K562 (cell line): Measurements from ENCODE around the gene OR52R1. TPM values are rescaled to one million over a fixed set of nuclear protein-coding genes. Genes with fewer than 3 reads are reported as not detected.

Experiments used
- ATAC-seq: fragments of 200-7000 bp; cut with Tn5 transposase; 3 replicates; pipeline ENCODE4 v1.9.1; 2020; ENCODE audit warnings: moderate library complexity
- BruUV-seq: library from RNA; stranded (reverse); fragments of 400-500 nt; replicated peaks from 2 replicates; lab custom pipeline; 2021; lab: Mats Ljungman, UMichigan
- CTCF ChIA-PET: fragments of 300-600 bp; formaldehyde crosslinking; extraction: SDS; loops from one replicate; lab custom pipeline; 2021; ENCODE audit warnings: low intra/inter-chr PET ratio; lab: Yijun Ruan, JAX
- POLR2A ChIA-PET: fragments of 300-600, 350-650 bp; sonication (Branson Sonifier 250); formaldehyde crosslinking; extraction: SDS; loops from one replicate; lab custom pipeline; 2021; ENCODE audit warnings: antibody characterized with exemption, inconsistent platforms; lab: Yijun Ruan, JAX
- DNase-seq, 4 experiments: peaks; one replicate each; pipeline versions ENCODE4 v3.0.0 to v3.0.0-alpha.2; 2011 to 2018; ENCODE audit warnings: low spot score in 3 of 4, mixed read lengths in 3 of 4; ENCODE audit errors: extremely low read depth in 1 of 4
- FAIRE-seq: peaks from 2 replicates; lab custom pipeline; 2011; peaks lifted over from hg19 to GRCh38; lab: Jason Lieb, UNC
- H2AFZ ChIP-seq: 2 replicates; pipeline ENCODE4 v1.6.0; 2011; ENCODE audit warnings: low read depth, low read length, control low read depth, inconsistent platforms
- H3K27ac ChIP-seq: fragments of 200-600 bp; 3 replicates; pipeline ENCODE4 v1.8.0; 2011; ENCODE audit warnings: low read depth, mild to moderate bottlenecking, control low read depth, inconsistent platforms, low read length, moderate library complexity, mixed read lengths; ENCODE audit errors: extremely low read depth
- H3K27me3 ChIP-seq, 2 experiments: fragments of 300-600 bp in 1 of 2; 2 replicates in 1 of 2; 3 replicates in 1 of 2; pipeline versions ENCODE4 v1.6.0 to v1.8.0; 2011; ENCODE audit warnings: inconsistent platforms in 2 of 2, low read length in 2 of 2, mild to moderate bottlenecking in 1 of 2, mixed read lengths in 1 of 2, moderate library complexity in 1 of 2; ENCODE audit not compliant: control insufficient read depth in 2 of 2, insufficient read depth in 2 of 2
- H3K36me3 ChIP-seq: fragments of 300-600 bp; 3 replicates; pipeline ENCODE4 v1.8.0; 2011; ENCODE audit warnings: mild to moderate bottlenecking, low read length, inconsistent platforms; ENCODE audit not compliant: control insufficient read depth, insufficient read depth
- H3K4me1 ChIP-seq, 2 experiments: fragments of 200-600 bp in 1 of 2; replicated peaks in 1 of 2; 2 replicates in 1 of 2; 3 replicates in 1 of 2; pipeline versions ENCODE4 v1.5.1 to v1.8.0; 2011; ENCODE audit warnings: inconsistent platforms in 2 of 2, low read length in 2 of 2, mild to moderate bottlenecking in 1 of 2, mixed read lengths in 1 of 2, moderate library complexity in 1 of 2; ENCODE audit not compliant: control insufficient read depth in 2 of 2, insufficient read depth in 2 of 2
- H3K4me2 ChIP-seq: 2 replicates; pipeline ENCODE4 v1.6.1; 2011; ENCODE audit warnings: low read length, control low read depth, inconsistent platforms, mixed read lengths; ENCODE audit not compliant: insufficient read depth
- H3K4me3 ChIP-seq: fragments of 200-600 bp; sonication (generic), shearing (Covaris generic); 2 replicates; pipeline ENCODE4 v1.5.1; 2016; ENCODE audit warnings: control low read depth, inconsistent platforms
- H3K79me2 ChIP-seq: fragments of 200-600 bp; 3 replicates; pipeline ENCODE4 v1.8.0; 2011; ENCODE audit warnings: low read length, inconsistent platforms; ENCODE audit not compliant: control insufficient read depth, insufficient read depth
- H3K9ac ChIP-seq, 2 experiments: 2 replicates each; pipeline versions ENCODE4 v1.6.0 to v1.6.1; 2011; ENCODE audit warnings: low read depth in 2 of 2, low read length in 2 of 2, control low read depth in 1 of 2, inconsistent platforms in 1 of 2, mild to moderate bottlenecking in 1 of 2, mixed read lengths in 1 of 2; ENCODE audit not compliant: insufficient read depth in 1 of 2
- H3K9me1 ChIP-seq: one replicate; pipeline ENCODE4 v1.6.0; 2011; ENCODE audit warnings: inconsistent platforms, mild to moderate bottlenecking, low read length, moderate library complexity; ENCODE audit not compliant: control insufficient read depth, insufficient read depth
- H3K9me3 ChIP-seq: replicated peaks from 2 replicates; pipeline ENCODE4 v1.5.1; 2011; ENCODE audit warnings: low read depth, low read length, inconsistent platforms; ENCODE audit not compliant: control insufficient read depth, insufficient read depth
- H4K20me1 ChIP-seq: replicated peaks from 2 replicates; pipeline ENCODE4 v1.6.1; 2011; ENCODE audit warnings: low read length, inconsistent platforms, mixed read lengths; ENCODE audit not compliant: control insufficient read depth, insufficient read depth
- BMI1 ChIP-seq: fragments of 150-350 bp; IDR thresholded peaks from 2 replicates; pipeline ENCODE4 v1.6.1; 2014; ENCODE audit warnings: low read length
- CCNT2 ChIP-seq: IDR thresholded peaks from 2 replicates; pipeline ENCODE4 v1.6.1; 2011; ENCODE audit warnings: borderline replicate concordance, low read depth, mild to moderate bottlenecking, moderate library complexity, mixed read lengths, low read length; ENCODE audit not compliant: insufficient read length; ENCODE audit errors: extremely low read depth
- DPF2 ChIP-seq: fragments of 450-650 bp; IDR thresholded peaks from 2 replicates; pipeline ENCODE4 v1.6.1; 2016
- FOXP4 ChIP-seq: sonication (generic); formaldehyde crosslinking; IDR thresholded peaks from 2 replicates; pipeline ENCODE4 v1.8.0; 2022; ENCODE audit warnings: mild to moderate bottlenecking, missing genetic modification reagents, borderline replicate concordance
- MBD2 ChIP-seq: sonication (generic); IDR thresholded peaks from 2 replicates; pipeline ENCODE4 v1.6.1; 2016; ENCODE audit warnings: low read depth, borderline replicate concordance
- NR0B1 ChIP-seq: fragments of 450-650 bp; IDR thresholded peaks from one replicate; pipeline ENCODE4 v1.6.1; 2018; ENCODE audit warnings: mild to moderate bottlenecking, moderate library complexity; ENCODE audit not compliant: partially characterized antibody
- PCBP1 ChIP-seq: fragments of 200-400 bp; formaldehyde crosslinking; IDR thresholded peaks from 2 replicates; pipeline ENCODE4 v1.6.1; 2018; ENCODE audit warnings: mild to moderate bottlenecking, low read depth, low read length; ENCODE audit not compliant: poor library complexity, severe bottlenecking
- SAFB ChIP-seq: fragments of 200-400 bp; formaldehyde crosslinking; IDR thresholded peaks from 2 replicates; pipeline ENCODE4 v1.6.1; 2017; ENCODE audit warnings: low read depth, low read length, borderline replicate concordance
- TCF3 ChIP-seq: sonication (generic); formaldehyde crosslinking; IDR thresholded peaks from 2 replicates; pipeline ENCODE4 v1.4.0; 2020; ENCODE audit warnings: mild to moderate bottlenecking, missing genetic modification reagents
- ZEB2 ChIP-seq: fragments of 450-650 bp; IDR thresholded peaks from 2 replicates; pipeline ENCODE4 v1.6.1; 2016
- ZNF41 ChIP-seq: fragments of 250-450 bp; sonication (Bioruptor Pico); conservative IDR thresholded peaks from 2 replicates; pipeline ENCODE4 v1.4.0; 2020; ENCODE audit warnings: mild to moderate bottlenecking
- ZNF778 ChIP-seq: fragments of 450-650 bp; formaldehyde crosslinking; IDR thresholded peaks from 2 replicates; pipeline ENCODE4 v1.4.0; 2020; ENCODE audit warnings: mild to moderate bottlenecking, moderate library complexity
- ZNF830 ChIP-seq: fragments of 250-450 bp; sonication (Bioruptor Pico); IDR thresholded peaks from 2 replicates; pipeline ENCODE4 v1.5.0; 2021; ENCODE audit warnings: mild to moderate bottlenecking
- in situ Hi-C: fragments of 300-500 bp; cut with MboI; formaldehyde crosslinking; loops from 4 replicates; pipeline ENCODE4 v1.15.0; 2018; ENCODE audit warnings: inconsistent platforms, mixed read lengths
- intact Hi-C: fragments of 100-400 bp; cut with micrococcal nuclease; formaldehyde crosslinking; loops from 2 replicates; pipeline ENCODE4 v1.14.2; 2022
- polyA plus RNA-seq, 8 experiments: library from polyadenylated mRNA; depleted of rRNA in 4 of 8; stranded (reverse) in 5 of 8; unstranded in 3 of 8; fragments of >200 nt; fragmentation: Nextera tagmentation in 2 of 8; fragmentation: Illumina TruSeq in 1 of 8; extraction: Ambion mirVana in 2 of 8; extraction: Trizol in 1 of 8; gene quantifications; 2 replicates each; pipeline versions ENCODE4 v1.2.1 to v1.2.3, GENCODE V29; 2011 to 2014; ENCODE audit warnings: inconsistent platforms in 1 of 8, missing spikeins in 1 of 8
- total RNA-seq, 7 experiments: library from RNA; depleted of rRNA in 6 of 7; stranded (reverse); fragments of >200 nt in 6 of 7; fragmentation: Illumina TruSeq in 2 of 7; extraction: Trizol in 2 of 7; gene quantifications; 2 replicates each; pipeline versions ENCODE4 v1.2.1 to v1.2.3, GENCODE V29; 2011 to 2021; ENCODE audit warnings: low replicate concordance in 1 of 7
- TF ChIP-seq, protein P1 (sequence below): IDR thresholded peaks from 3 replicates; pipeline ENCODE4 v1.6.1; 2011; ENCODE audit warnings: borderline replicate concordance, mild to moderate bottlenecking, moderate library complexity; ENCODE audit not compliant: insufficient read length; ENCODE audit errors: extremely low read depth
- TF ChIP-seq, protein P2 (sequence below): fragments of 250-450 bp; sonication (Bioruptor Pico); IDR thresholded peaks from 2 replicates; pipeline ENCODE4 v1.4.0; 2020; ENCODE audit warnings: mild to moderate bottlenecking, moderate library complexity

Gene OR52R1
- total and polyA plus RNA-seq, 9 of the 15 experiments (the other 6 are each of a cell fraction or from before 2014, with no cell fraction given): not detected

DNA sequence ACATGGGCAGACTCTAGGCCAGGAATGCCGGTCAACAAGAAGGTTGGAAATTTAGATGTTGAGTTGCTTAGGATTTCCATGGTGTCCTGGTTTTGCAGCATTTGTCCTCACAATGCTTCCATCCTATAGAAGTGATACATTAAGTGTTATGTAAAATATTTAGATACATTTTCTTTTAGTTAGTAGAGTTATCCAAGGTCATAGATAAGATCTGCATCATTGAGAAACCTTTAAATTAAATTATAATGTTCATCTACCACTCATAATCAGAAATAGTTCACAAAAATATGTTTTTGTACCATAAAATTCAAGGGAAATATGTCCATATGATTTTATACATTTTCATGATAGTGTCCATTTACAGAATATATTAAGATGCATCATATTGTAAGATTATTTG, 34.3 kb downstream of the OR52R1 start, which contains the start of gene OR51F1 (continued):
- TF ChIP-seq FOXP4 (no peak), ZNF41 (CRISPR knock-in tag) (no peak), ZEB2 (no peak)
- TF ChIP-seq, protein P1, sequence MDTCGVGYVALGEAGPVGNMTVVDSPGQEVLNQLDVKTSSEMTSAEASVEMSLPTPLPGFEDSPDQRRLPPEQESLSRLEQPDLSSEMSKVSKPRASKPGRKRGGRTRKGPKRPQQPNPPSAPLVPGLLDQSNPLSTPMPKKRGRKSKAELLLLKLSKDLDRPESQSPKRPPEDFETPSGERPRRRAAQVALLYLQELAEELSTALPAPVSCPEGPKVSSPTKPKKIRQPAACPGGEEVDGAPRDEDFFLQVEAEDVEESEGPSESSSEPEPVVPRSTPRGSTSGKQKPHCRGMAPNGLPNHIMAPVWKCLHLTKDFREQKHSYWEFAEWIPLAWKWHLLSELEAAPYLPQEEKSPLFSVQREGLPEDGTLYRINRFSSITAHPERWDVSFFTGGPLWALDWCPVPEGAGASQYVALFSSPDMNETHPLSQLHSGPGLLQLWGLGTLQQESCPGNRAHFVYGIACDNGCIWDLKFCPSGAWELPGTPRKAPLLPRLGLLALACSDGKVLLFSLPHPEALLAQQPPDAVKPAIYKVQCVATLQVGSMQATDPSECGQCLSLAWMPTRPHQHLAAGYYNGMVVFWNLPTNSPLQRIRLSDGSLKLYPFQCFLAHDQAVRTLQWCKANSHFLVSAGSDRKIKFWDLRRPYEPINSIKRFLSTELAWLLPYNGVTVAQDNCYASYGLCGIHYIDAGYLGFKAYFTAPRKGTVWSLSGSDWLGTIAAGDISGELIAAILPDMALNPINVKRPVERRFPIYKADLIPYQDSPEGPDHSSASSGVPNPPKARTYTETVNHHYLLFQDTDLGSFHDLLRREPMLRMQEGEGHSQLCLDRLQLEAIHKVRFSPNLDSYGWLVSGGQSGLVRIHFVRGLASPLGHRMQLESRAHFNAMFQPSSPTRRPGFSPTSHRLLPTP: no peak

DNA sequence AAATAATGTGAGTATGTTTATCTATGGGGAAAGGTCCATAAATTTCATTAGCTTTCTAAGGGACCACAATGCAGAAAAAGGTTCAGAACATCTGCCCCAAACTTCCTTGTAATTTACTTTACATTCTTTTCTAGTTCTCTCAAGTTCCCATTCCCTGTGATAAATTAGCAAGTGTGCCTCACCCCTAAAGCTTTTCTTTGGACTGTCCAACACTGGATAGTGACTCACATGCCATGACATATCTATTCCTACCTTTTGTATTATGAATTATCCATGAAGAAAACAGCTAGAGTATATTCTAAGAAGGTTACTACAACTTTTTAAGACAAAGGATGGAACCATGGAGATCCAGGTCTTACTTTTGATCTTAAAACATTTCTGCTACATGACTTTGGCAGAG, 36.1 kb downstream of the OR52R1 start:
- no TSS peak for BruUV-seq
- ATAC-seq (no peak), DNase-seq (no peak), FAIRE-seq (no peak)
- Histone ChIP-seq H3K79me2 (no peaks in the 10 kb centered on the region), H3K4me2 (no peak overlapping the region), H3K9me1 (no peaks in the 10 kb centered on the region), H3K4me1 (no peaks in the 10 kb centered on the region), H3K4me3 (no peak overlapping the region), H3K27me3 (peaks cover 2 to 5% of the 10 kb centered on the region in 2 experiments; a peak in 1 of 5 replicates), H4K20me1 (no peaks in the 10 kb centered on the region), H3K36me3 (no peaks in the 10 kb centered on the region), H3K27ac (no peak overlapping the region), H3K9ac (no peak overlapping the region), H3K9me3 (no peaks in the 10 kb centered on the region), H2AFZ (no peak overlapping the region)
- intact Hi-C loops (no loop called here), in situ Hi-C loops (no loop called here)
- CTCF ChIA-PET: no interaction called here
- POLR2A ChIA-PET: no interaction called here
- TF ChIP-seq PCBP1 (no peak), MBD2 (no peak), TCF3 (no peak), SAFB (no peak), CCNT2 (no peak), BMI1 (no peak), NR0B1 (no peak), ZNF778 (CRISPR knock-in tag) (no peak), DPF2 (no peak), ZNF830 (CRISPR knock-in tag) (no peak)
- TF ChIP-seq, protein P2, sequence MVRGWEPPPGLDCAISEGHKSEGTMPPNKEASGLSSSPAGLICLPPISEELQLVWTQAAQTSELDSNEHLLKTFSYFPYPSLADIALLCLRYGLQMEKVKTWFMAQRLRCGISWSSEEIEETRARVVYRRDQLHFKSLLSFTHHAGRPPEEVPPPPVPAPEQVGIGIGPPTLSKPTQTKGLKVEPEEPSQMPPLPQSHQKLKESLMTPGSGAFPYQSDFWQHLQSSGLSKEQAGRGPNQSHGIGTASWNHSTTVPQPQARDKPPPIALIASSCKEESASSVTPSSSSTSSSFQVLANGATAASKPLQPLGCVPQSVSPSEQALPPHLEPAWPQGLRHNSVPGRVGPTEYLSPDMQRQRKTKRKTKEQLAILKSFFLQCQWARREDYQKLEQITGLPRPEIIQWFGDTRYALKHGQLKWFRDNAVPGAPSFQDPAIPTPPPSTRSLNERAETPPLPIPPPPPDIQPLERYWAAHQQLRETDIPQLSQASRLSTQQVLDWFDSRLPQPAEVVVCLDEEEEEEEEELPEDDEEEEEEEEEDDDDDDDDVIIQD (CRISPR knock-in tag): no peak
